Activated T-cell treated with anti-CD3 and anti-CD28 coated beads for 1 hour (primary cell): ENCODE results near the gene SLC29A1.

Experiments used
- DNase-seq: peaks from one replicate; pipeline ENCODE4 v3.0.0-alpha.2; 2020; ENCODE audit warnings: low read depth

SLC29A1 gene

DNA sequence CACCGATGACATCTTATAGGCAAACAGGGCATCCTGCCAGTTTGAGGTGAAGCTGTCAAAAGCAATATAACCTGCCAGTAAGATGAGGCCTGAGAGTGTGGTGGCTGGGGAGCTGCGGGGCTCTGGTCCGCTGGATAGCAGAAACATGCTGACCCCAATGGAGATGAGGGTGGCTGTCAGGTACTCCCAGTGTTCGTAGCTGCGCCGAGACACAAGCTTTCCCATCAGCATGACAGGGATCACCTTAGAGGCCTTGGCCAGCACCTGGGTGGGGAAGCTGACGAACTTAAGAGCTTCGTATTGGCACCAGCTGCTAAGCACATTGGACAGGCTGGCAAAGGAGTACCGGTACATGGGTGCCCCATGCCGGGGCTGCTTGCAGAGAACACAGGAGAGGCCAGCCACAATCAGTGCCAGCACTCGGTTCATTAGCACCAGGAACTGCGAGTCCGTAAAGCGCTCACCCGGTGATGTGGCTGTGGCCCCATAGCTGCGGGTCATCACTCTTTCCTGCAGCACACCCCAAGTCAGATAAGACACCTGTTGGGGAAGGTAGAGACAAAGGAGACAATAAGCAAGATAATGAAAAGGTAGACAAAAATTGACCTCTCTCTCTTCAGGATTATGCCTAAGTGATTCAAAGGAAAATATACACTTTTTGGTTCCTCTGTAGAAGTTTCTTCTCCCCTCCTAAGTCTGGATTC, 31.9 kb downstream of the SLC29A1 start:
- no peak for DNase-seq

DNA sequence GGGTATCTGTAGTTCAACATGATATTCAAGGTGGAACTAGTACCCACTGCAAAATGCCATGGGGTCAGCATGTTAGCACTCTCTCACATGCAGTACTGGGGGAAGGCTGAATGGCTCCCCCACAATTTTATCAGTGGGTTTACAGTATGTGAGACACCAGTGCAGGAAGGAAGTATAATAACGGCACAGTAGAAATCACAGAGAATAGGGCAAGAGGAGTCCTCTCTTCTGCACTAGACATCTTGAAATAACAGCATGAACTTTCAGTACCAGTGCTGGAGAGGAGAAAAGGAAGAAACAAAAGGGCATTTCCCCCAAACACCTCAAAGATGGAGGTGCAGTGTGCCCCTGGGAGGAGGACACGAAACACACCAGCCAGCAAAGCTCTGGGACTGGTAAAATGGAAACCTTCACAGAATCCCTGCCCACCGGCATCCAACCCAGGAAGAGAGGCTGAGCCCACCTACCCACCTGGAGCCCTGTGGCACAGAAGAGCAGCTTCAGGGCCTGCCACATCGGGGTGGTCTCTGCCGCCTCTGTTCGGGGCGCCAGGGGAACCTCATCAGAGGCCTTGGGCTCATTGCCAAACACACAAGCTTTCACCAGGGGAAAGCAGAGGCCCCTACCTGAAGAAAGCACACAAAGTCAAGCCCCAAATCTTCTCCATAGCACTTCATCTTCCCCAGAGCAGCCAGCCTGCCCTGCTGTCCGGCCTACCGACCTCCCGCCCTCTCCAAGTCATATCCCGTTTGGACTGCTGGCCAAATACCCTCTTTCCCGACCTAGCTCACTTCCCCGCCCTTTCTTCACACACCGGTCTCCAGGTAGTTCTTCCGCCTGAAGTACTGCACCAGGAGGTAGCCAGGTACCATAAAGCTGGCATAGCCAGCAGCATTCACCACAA, 32.7 kb downstream of the SLC29A1 start:
- DNase-seq = no peak

DNA sequence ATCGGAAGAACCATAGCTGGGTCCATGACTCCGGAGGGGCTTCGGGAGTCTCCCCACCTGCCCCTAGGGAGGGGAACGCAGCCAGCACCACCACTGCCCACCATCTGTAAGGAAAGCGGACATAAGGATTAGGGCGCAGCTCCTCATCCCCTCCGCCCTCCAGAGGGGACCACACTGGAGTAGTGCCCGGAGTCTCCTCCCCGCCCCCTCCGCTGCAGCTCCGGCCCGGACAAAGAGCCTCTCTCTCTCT, 33.3 kb downstream of the SLC29A1 start:
- no peak for DNase-seq

DNA sequence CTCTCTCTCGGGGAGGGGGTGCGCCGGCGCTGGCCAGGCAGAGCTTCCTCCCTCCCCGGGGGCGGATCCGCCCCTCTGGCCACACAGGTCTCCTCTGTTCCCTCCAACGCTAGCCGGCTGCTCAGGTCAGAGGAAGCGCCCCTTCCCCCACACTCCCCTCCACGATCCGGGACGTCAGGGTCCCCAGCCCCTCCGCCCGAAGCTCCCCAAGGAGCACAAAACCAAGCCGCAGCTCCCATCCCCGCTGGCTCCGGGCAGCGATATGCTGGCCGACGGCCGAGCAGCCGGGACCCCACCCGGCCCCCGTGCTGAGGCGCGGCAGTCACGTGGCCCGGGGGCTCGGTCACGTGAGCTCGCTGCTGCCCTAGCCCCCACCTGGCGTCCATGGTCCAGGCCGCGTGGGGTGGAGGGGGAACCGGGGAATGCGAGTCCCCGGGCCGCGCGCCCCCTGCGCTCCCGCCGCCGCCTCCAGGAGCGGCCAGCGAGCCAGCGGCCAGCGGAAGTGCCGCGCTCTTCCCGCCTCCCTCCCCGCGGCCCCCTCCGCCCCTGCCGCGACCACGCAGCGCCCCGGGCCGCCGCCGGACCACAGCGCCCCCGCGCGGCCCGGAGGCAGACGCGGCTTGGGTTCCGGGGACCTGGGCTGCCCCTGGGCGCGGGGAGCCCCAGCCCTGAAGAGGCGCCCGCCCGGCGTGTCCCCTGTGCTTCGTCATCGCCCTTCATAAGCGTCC, 33.8 kb downstream of the SLC29A1 start, which contains the start of gene SLC35B2:
Gene SLC35B2, minus strand, starts transcription at position 504 of the 728 bp plus-strand sequence. Its CDS starts 118 bp downstream, at position 386.
- no peak for DNase-seq

DNA sequence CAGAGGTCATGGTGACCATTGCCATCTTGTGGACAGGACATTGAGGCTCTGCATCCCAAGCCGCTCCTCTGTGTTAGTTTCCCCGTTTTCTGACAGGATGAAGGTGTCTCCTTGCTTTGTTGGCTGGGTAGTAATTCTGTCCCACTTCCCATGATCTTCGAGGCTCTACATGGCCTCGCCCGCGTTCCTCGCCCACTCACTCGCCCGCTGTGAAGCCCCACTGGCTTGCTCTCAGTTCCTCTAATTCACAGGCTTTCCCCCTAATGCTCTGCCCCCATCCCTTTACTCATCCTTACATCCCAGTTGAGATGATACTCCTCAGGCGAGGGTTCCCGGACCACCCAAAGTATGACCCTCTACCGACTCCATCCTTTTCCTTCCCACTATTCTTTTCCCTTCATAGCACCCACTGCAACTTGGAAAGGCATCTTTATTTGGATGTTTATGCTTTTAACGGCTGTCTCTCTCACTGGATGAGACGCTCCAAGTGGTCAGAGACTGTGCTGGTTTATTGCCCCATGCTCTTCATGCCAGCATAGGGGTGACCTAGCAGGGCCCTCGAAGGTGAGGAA, 34.4 kb downstream of the SLC29A1 start:
- DNase-seq = no peak

DNA sequence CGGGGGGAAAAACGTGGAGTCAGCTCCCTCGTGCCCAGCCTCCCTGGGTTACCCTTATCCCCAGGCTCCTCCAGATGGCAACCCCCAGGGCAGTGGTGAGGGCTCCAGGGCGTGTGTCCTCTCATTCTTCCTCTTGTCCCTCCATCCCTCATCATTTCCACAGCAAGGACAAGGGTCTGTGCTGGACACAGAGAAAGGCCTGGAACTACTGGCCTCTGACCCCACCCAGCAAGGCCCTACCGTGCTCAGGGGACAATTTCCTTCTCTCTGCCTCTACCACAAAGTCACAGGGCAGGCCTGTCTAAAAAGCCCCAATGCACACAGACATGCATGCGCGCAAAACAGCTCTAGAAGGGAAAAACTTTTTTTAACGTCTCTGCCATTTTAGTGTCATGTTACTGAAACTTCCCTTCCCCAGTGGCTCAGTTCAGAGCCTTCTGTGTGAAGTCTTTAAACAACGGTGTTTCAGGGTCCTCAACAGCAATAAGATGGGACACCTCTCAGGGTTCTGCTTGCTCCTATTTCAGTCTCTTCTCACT, 35.0 kb downstream of the SLC29A1 start:
- DNase-seq = no peak

DNA sequence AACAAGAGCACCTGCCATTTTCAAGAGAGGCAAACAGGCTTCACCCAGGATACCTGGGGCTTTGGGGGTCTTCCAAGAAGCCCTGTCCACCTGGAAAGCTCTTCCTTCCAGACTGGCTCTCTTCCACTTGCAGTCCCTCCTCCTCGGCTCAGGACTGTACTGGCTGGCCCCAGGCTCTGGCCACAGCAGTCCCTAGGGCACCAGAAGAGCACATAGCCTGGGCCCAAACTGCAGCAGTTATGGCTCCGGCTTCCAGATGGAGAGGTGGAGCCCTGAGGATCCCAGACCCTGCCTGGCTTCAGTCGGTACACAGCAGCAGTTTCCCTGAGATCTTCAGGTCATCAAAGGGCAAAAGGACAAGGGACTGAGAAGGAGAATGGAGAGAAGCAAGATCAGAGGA, 35.5 kb downstream of the SLC29A1 start:
- no peak for DNase-seq

DNA sequence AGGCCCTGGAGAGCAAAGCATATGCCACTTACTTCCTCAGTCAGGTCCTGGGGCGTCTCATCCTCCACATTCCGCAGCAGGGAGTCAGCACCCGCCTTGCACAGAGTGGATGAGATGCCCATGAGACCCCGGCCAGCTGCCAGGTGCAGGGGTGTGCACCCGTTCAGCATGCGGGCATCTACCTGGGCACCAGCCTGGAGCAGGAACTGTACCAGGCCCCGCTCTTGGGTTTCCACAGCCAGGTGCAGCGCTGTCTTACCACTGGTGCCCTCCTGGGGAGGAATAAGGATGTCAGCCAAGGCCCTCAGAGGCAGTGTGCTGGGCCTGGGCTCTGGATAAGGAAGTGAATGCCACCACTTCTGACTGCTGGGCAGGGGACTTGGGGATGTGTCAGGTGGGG, 36.6 kb downstream of the SLC29A1 start:
- no peak for DNase-seq

DNA sequence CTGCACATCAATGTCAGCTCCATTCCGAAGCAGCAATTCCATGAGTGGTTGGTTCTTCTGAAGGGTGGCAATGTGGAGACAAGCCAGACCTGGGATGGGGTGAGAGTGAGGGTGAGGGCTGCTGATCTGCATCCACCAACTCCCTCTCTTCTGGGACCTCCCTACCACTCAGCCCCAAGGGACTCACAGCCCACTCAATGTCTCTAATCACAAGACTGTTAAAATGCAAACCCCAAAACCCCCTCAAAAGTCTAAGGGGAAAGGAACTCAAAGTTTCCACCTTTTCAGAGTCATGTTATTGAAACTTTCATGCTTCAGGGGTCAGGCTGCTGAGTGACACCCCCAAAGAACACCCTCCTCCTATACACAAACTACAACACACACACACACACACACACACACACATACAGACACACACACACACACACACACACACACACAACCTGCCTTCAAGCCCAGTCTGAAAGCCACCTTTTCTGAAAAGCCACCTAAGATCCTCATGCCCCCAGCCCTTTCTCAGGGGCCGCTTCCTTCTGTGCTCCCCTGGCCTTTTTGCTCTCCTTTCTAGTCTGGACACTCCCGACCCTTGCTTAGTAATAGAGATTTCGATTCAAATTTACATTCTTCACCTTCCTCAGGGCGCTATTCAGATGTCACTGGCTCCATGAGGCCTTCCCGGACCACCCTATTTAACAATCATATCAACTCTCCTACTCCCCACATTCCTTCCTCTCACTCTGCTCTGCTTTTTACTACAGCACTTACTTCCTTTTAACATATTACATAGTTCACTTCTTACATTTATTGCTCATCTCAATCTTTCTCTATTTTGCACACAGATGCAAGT, 37.3 kb downstream of the SLC29A1 start:
- DNase-seq = no peak

DNA sequence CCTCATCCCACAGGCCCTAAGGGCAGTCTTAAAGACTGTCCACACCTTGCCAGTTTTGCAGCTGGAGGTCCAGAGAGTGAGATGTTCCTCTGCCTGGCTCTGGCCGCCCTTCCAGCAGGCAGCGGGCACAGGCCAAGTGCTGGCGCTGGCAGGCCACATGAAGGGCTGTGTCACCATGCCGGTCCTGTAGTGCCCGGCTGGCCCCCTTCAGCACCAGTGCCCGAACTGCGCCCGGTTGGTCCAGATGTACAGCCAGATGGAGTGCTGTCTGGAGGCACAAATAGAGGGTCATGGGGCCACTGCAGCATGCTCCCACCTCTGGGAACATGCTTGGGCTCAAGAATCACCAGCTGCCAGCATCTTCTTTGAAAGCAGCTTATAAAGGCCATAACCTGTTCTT, 38.2 kb downstream of the SLC29A1 start:
- no peak for DNase-seq

DNA sequence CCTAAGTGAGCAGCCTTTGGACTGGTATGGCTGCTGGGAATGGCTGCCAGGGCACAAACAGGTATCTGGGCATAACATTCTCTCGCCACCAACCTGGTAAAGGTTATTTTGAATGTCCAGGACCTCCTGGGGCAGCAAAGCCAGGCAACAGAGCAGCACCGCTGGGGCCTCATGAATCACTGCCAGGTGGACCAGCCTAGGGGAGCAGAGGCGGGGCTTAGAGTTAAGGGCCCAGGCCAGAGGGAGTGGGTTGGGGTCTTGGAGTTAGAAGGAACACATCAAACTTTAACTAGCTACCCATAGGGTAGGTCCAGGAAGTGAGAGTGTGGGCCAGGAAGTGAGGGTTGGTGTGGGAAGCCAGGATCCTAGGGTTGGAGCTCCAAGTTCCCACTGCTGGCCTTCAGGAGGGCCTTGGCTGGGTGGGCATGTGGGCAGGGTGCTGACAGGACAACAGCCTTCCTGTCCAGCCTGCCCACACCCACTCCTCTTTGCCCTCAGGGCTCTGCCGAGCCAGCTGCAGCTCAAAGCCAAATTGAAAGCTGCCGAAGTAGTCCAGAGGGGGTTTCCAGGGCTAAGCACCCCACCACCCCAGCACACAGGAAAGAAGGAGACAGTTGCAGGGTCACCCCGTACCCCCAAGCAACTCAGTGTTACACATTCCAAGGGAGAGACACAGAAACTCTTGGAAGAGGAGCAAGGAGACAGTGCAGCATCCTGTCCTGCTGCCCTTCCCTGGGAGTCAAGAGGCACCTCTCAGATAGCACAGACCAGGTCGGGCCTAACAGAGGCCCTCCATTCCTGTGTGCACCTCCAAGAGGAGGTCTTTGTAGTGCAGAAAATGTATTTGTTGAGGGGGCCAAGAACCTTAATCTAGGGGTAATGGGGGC, 39.3 kb downstream of the SLC29A1 start:
- DNase-seq = no peak

DNA sequence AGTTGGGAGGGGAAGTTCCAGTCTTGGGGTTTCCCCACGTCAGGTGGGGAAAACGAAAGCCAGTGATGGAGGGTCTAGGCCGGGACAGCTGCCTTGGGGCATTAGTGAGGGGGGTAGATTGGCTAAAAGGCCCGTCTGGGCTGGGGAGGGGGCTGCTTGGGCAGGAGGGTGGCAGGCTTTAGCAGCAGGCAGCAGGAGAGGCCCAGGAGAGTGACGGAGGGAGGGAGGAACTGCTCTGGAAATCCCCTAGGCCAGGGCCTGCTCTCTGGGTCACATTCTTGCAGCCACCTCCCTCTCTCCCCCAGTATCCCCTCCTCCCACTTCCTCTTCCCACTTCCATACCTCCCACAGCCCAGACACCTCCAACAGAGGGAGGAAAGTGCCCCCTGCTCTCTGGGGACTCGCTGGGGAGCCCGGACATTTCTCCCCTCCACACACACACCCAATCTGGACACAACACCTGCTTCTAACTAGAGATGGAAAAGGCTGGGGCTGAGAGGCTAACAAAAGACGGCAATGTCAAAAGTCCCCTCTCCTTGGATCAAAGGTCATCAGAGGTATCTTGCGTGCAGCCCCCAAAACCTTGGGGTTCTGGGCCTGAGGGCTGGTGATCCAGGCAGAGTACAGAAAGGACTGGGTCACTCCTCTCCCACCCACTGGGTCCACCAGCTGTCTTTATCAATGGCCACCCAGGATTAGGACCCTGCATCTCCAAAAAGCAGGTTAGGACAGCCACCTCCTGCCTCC, 40.1 kb downstream of the SLC29A1 start:
- DNase-seq = no peak

DNA sequence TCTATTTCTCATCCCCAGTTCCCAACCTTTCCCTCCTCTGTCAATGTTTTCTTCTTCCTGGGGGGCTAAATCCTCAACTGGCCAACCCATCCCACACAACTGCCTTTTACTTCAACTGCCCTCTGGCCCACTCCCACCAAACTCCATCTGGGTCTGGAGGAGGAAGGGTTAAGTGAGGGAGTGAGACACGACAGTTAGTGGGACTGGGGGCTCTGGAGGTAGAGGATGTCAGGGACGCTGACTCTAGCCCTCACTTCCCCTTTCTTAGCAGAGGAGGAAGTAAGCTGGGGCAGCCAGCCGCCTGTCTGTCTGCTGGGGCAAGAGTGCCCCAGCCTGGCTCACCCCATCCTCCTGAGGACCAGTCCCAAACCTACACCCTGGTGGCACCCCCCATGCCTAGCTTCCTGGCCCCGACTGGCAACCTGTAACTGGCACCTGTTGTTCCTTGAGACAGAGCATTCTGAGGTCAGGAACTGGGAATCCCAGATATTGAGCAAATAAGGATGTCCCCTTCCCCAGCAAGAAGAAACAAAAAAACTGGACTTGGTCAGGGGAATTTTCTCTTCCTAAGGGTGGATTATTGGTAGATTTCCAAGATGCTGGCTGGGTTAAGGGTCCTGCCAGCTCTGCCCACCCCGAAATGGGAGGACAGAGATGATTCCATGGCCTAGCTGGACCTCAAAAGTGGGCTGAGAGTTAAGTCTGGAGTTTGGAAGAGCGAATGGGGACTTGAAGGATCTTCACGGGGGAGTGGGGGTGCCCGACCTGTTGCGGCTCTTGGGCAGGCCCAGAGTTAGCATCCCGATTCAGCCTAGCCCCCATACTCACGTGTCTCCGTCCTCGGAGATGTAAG, 41.0 kb downstream of the SLC29A1 start:
- no peak for DNase-seq

DNA sequence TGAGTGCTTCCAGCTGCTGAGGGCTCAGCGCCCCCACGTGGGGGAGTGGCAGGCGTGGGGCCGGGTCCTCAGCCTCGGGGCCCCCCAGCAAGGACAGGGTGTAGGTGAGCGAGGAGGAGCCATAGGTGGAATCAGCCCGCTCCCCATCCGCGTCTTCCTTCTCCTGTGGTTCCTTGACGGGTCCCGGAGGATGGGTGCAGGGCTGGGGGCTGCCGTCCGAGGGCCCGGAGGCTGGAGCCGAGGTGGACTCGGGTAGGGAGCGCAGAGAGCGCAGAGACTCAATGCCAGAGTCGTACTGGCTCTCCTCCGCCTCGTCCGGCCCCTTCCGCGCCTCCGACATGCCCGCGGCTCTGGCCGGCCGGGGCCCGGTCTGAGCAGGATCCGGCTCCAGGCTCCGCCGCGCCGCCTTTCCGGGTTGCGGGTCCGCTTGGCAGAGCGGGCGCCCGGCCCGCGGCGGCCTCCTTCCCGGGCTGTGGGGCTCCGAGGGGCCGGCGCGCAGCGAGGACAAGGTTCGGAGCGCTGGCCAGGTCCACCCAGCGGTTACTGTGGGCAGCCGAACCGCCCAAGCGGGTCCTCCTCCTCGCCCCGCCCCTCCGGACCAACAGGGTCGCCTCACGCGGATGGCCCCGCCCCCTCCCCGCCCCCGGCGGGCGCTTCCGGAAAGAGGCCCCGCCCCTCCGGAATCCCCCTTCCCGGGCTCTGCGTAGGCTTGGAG, 41.8 kb downstream of the SLC29A1 start, which contains the start of gene NFKBIE:
Gene NFKBIE, minus strand, starts transcription at position 545 of the 715 bp plus-strand sequence. Its CDS starts 205 bp downstream, at position 340.
- peak; percentile 94 for DNase-seq

DNA sequence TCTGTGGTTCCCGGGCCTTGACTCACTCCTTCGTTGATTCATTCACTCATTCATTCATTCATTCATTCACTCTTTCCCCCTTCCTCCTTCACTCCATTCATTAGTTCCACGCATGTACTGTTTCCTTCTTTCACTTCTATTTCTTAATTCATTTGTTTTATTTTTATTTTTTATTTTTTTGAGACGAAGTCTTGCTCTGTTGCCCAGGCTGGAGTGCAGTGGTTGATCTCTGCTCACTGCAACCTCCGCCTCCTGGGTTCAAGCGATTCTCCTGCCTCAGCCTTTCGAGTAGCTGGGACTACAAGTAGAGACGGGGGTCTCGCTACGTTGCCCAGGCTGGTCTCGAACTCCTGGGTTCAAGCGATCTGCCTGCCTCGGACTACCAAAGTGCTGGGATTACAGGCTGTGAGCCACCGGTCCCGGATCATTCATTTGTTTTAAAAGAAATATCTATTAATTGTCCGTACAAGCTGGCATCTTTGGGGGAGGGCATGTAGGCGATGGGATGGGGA, 42.4 kb downstream of the SLC29A1 start:
- no peak for DNase-seq

DNA sequence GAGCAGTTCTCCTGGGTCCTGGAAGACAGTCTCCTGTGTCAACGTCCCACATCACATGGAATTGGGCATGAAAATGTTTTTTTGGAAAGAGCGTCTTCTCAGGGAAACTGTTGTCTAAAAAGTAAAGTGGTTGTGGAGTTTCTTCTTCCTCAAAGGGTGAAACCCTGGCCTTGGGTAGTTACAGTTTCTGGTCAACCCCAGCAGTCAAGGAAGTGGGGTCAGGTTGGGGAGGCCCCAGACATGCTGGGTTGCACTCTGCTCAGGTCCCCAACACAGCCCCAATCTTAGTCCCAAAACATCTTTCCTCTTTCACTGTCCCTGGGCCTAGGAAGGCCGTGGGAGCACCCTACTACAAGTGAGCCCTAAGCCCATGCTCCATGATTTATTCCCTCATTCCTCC, 43.0 kb downstream of the SLC29A1 start:
- DNase-seq = no peak

DNA sequence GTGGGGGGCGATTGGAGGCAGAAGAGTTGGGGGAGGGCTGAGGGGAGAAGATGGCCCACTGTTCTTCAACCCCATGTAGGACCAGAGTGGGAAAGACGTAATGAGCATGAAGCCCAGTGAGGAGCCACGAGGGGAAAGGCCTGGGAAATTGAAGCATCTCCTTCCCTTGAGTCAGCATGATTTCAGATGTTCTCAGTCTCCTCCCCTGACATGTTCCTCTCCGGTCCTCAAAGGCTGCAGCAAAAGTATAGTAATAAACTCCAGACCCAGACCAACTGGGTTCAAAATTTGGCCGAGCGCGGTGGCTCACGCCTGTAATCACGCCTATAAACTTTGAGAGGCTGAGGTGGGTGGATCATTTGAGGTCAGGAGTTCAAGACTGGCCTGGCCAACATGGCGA, 43.9 kb downstream of the SLC29A1 start:
- no peak for DNase-seq
